HEK293T (cell line): ENCODE data around the gene MEIOSIN.

Experiments used
- BHLHE40 ChIP-seq: fragments of 450-650 bp; IDR thresholded peaks from 2 replicates; pipeline ENCODE4 v1.6.1; 2016; ENCODE audit warnings: mild to moderate bottlenecking, moderate library complexity, borderline replicate concordance
- ELF4 ChIP-seq: fragments of 450-650 bp; IDR thresholded peaks from 2 replicates; pipeline ENCODE4 v1.6.1; 2017; ENCODE audit warnings: antibody characterized with exemption
- FOXA1 ChIP-seq: fragments of 450-650 bp; IDR thresholded peaks from 2 replicates; pipeline ENCODE4 v1.6.1; 2016; ENCODE audit warnings: mild to moderate bottlenecking
- FOXK2 ChIP-seq: fragments of 450-650 bp; IDR thresholded peaks from 2 replicates; pipeline ENCODE4 v1.6.1; 2016; ENCODE audit warnings: mild to moderate bottlenecking
- HDGF ChIP-seq: fragments of 450-650 bp; IDR thresholded peaks from 2 replicates; pipeline ENCODE4 v1.6.1; 2017; ENCODE audit warnings: antibody characterized with exemption, borderline replicate concordance
- NFRKB ChIP-seq: fragments of 450-650 bp; IDR thresholded peaks from 2 replicates; pipeline ENCODE4 v1.6.1; 2016; ENCODE audit warnings: mild to moderate bottlenecking, moderate library complexity
- SP1 ChIP-seq: fragments of 450-650 bp; IDR thresholded peaks from 2 replicates; pipeline ENCODE4 v1.6.1; 2017
- SUZ12 ChIP-seq: fragments of 450-650 bp; IDR thresholded peaks from 2 replicates; pipeline ENCODE4 v1.6.1; 2016; ENCODE audit warnings: mild to moderate bottlenecking
- ZNF384 ChIP-seq: fragments of 450-650 bp; IDR thresholded peaks from 2 replicates; pipeline ENCODE4 v1.6.1; 2016

DNA sequence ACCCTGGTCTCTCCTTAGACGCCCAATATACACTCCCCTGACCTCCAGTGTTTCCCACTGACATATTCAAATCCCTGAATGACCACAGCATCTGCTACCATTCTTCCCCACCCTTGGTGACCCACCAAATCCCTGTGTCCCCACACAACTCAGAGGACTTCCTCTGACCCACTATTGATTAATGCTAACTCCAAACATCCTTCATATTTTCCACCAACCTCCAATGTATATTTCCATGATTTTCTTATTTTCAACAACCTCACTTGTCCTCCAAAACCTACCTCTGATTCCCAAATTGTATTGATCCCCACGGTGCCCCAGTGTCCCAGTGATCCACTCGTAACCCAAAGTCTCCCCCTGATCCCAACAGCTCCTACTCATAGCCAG, 59.9 kb downstream of the MEIOSIN start:
- TF ChIP-seq ZNF384 (no peak), FOXK2 (no peak), HDGF (no peak), ELF4 (no peak), FOXA1 (no peak), NFRKB (no peak), SP1 (no peak), BHLHE40 (no peak), SUZ12 (no peak)
